HAP-1 (cell line): Measurements from ENCODE around the gene ATXN7L2.
A peak's percentile ranks its signal among the peaks of the same experiment; 100 is the strongest.
"Not testable (repeated sequence)": the region's sequence is repeated elsewhere in the genome, so short reads cannot be mapped to it uniquely, and the experiment has no call there.

Experiments used
- DNase-seq, 2 experiments: peaks; one replicate each; pipeline ENCODE4 v3.0.0-alpha.2; 2016 to 2020; ENCODE audit warnings: low spot score in 2 of 2
- H3K27me3 ChIP-seq: fragments of 250-450 bp; sonication (Bioruptor Pico); 2 replicates; pipeline ENCODE4 v1.5.1; 2020; ENCODE audit warnings: low read depth, mild to moderate bottlenecking, moderate library complexity
- H3K36me3 ChIP-seq: fragments of 250-450 bp; sonication (Bioruptor Pico); replicated peaks from 2 replicates; pipeline ENCODE4 v1.5.1; 2020; ENCODE audit warnings: mild to moderate bottlenecking
- H3K4me1 ChIP-seq: fragments of 250-450 bp; sonication (Bioruptor Pico); 2 replicates; pipeline ENCODE4 v1.5.1; 2020; ENCODE audit warnings: mild to moderate bottlenecking
- H3K4me3 ChIP-seq: fragments of 250-450 bp; sonication (Bioruptor Pico); 2 replicates; pipeline ENCODE4 v1.5.1; 2020; ENCODE audit warnings: mild to moderate bottlenecking, moderate library complexity
- H3K9me3 ChIP-seq: fragments of 250-450 bp; sonication (Bioruptor Pico); 2 replicates; pipeline ENCODE4 v1.5.1; 2020; ENCODE audit warnings: mild to moderate bottlenecking, moderate library complexity
- in situ Hi-C: fragments of 300-500 bp; cut with MboI; formaldehyde crosslinking; loops from 3 replicates; pipeline ENCODE4 v1.14.3; 2020; ENCODE audit warnings: low sequenced_read_pairs, inconsistent platforms, mixed read lengths

ATXN7L2 gene, protein sequence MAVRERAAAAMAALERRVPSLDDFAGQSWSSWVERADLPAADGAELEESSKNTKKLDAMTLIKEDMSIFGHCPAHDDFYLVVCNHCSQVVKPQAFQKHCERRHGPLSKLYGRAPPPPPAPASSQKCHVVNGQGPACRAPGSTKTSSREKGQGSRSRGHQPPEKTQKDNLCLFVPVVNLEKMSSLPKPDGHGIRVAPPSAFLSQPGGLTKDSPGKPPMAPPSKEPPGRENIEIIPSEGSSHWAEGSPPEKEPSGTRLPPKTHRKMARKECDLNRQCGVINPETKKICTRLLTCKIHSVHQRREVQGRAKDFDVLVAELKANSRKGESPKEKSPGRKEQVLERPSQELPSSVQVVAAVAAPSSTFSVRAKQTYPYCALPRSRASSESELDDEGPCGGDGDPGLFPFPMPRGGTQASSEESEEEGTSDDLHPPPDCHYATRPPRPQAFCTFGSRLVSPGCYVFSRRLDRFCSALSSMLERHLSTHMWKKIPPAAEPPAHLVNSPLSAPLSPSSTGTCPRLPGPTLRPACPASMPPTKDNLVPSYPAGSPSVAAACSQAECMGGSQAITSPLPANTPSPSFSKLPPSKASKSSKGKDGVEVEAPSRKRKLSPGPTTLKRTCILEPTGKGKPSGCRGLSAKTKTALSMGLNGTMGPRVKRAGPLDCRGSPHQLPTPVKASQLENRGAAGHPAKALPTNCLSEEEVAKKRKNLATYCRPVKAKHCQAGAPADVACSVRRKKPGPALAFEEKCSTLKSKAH

DNA sequence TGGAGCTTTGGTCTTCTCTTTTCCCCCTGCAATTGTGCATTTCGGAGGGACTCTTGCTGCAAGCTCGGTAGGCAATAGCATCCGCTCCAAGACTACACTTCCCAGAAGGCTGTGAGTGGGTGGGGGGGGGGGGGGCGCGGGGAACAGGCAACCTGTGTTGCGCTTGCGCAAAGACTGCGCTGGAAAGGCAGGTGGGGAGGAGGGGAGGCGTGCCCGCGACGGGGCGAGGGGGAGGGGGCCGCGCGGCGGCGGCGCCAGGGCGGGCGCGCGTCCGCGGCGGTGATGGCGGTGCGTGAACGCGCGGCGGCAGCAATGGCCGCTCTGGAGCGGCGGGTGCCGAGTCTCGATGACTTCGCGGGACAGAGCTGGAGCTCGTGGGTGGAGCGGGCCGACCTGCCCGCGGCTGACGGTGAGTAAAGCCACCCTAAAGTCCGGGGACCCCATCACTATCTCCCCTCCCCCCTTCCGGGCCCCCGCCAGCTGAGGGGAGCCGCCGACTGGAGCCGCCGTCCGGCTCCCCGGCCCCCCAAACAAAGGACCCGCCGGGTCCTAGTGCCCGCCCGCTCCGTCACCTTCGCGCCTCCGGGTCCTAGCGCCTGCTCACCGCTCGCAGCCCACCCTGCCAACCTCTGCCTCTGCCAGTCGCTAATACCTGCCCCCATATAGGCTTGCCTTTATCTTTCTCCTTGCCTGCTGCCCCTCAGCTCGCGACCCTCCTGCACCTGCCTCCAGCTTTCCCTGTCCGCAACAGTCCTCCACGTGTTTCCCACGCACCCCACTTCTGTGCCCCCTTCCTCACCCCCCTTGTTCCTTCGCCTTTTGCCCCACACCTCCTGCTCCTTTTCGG is at the start of gene ATXN7L2:
TSS of gene ATXN7L2 (plus strand) at position 234 of the 847 bp plus-strand sequence. CDS start at position 283, 49 bp downstream.
- H3K27me3 ChIP-seq = no peaks in the 10 kb centered on the region
- H3K4me3 ChIP-seq = peak within 1 kb of the TSS; percentile 99
- H3K36me3 ChIP-seq = no peaks in the 10 kb centered on the region; the same call in 1 of the 2 replicates
- peaks cover 10% of the 10 kb centered on the region for H3K4me1 ChIP-seq
- no peaks in the 10 kb centered on the region for H3K9me3 ChIP-seq
- peak; percentile 88 to 93 for DNase-seq
- in situ Hi-C loops = no loop called here

DNA sequence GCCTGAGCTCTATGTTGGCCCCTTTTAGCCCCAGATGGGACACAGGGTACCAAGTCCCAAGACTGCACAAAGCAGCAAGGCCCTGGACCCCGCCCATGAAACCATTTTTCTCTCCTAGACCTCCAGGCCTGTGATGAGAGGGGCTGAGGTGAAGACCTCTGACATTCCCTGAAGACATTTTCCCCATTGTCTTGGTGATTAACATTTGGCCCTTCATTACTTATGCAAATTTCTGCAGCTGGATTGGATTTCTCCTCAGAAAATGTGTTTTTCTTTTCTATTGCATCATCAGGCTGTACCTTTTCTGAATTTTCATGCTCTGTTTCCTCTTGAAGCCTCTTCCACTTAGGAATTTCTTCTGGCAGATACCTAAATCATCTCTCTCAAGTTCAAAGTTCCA is 49.2 kb upstream of the ATXN7L2 start:
- no peaks in the 10 kb centered on the region for H3K27me3 ChIP-seq
- H3K36me3 ChIP-seq = no peaks in the 10 kb centered on the region
- H3K4me1 ChIP-seq = no peaks in the 10 kb centered on the region
- no peak overlapping the region for H3K4me3 ChIP-seq
- in situ Hi-C loops = no loop called here
- no peak for DNase-seq
- no peaks in the 10 kb centered on the region for H3K9me3 ChIP-seq

DNA sequence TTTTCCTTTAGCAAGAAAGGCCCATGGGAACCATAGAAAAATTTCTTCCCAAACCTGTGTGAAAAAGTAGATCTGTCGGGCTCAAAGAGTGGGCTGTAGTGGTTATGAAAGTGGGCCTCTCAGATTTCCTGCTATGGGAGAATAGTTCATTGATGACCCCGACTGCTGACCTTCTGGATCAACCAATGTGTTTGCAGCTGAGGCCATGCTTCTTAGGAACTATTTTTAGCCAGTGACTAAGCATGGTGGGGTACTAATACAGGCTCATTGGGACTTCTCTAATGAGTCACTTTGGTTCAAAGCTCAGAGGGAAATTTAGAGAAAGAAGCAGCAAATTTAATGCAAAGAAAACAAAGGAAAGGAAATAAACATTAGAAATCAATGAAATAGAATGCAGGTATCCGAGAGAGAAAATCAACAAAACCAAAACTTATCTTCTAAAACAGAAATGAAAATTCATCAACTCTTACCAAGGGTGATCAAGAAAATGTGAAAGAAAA is 44.9 kb upstream of the ATXN7L2 start:
- Histone ChIP-seq H3K27me3 (no peaks in the 10 kb centered on the region), H3K4me3 (no peak overlapping the region), H3K9me3 (no peaks in the 10 kb centered on the region), H3K4me1 (peaks cover 4% of the 10 kb centered on the region), H3K36me3 (no peaks in the 10 kb centered on the region)
- no peak for DNase-seq
- in situ Hi-C loops = no loop called here

DNA sequence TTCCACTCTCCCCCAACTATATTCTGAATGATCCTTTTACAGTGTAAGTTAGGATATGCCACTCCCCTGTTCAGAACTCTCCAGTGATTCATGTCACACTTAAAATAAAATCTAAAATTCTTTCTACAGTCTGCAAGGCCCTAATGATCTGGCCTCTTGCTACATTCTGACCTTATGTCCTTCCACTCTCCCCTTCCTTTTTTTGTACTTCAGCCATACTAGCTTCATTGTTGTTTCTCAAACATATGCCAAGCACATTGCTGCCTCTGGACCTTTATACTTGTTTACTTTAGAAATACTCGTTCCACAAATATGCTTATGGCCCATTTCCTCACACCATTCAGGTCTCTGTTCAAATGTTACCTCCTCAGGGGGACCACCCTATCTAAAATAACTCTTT is 42.6 kb upstream of the ATXN7L2 start:
- H3K27me3 ChIP-seq = no peaks in the 10 kb centered on the region
- peaks cover 4% of the 10 kb centered on the region for H3K4me1 ChIP-seq
- no peaks in the 10 kb centered on the region for H3K9me3 ChIP-seq
- no peak for DNase-seq
- in situ Hi-C loops = no loop called here
- no peaks in the 10 kb centered on the region for H3K36me3 ChIP-seq
- no peak overlapping the region for H3K4me3 ChIP-seq

DNA sequence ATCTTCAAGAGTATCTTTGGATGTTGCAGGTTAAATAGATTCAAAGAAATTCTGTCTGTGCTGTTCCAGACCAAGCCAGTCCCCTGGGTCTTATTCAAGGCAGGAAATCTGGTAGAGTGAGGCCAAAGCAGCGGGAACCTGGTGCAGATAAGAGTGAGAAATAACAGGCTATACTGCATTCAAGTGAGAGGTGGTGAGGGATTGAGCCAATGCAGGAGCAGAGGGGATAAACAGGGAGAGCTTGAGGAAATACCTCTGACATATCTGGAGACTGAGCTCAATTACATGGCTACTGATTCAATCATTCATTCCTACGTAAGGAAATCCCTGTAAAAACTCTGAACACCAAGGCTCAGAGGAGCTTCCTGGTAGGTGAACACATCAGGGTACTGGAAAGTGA is 40.2 kb upstream of the ATXN7L2 start:
- no peaks in the 10 kb centered on the region for H3K9me3 ChIP-seq
- no peaks in the 10 kb centered on the region for H3K36me3 ChIP-seq
- H3K4me3 ChIP-seq = no peak overlapping the region
- no peaks in the 10 kb centered on the region for H3K27me3 ChIP-seq
- in situ Hi-C loops = no loop called here
- DNase-seq = no peak
- peaks cover 4% of the 10 kb centered on the region for H3K4me1 ChIP-seq

DNA sequence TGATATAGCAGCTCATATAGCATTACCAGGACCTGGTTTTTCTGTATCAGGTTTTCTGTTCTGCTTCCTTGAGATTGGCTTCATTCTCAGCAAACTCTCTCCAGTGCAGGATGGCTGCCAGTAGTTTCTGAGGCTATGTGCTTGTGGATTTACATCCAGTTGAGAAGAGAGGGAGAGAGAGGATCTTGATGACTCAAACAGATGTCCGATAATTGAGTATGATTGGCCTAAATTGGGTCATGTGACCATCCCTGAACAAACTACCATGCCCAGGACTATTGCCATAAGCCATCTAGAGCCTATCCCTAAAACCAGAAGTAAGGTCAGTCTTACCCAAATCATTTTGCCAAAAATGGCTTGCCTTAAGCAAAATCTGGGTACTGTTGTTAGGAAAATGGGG is 39.4 kb upstream of the ATXN7L2 start:
- DNase-seq = no peak
- Histone ChIP-seq H3K4me1 (peaks cover 4% of the 10 kb centered on the region), H3K9me3 (no peaks in the 10 kb centered on the region), H3K4me3 (no peak overlapping the region), H3K27me3 (no peaks in the 10 kb centered on the region), H3K36me3 (no peaks in the 10 kb centered on the region)
- in situ Hi-C loops = no loop called here

DNA sequence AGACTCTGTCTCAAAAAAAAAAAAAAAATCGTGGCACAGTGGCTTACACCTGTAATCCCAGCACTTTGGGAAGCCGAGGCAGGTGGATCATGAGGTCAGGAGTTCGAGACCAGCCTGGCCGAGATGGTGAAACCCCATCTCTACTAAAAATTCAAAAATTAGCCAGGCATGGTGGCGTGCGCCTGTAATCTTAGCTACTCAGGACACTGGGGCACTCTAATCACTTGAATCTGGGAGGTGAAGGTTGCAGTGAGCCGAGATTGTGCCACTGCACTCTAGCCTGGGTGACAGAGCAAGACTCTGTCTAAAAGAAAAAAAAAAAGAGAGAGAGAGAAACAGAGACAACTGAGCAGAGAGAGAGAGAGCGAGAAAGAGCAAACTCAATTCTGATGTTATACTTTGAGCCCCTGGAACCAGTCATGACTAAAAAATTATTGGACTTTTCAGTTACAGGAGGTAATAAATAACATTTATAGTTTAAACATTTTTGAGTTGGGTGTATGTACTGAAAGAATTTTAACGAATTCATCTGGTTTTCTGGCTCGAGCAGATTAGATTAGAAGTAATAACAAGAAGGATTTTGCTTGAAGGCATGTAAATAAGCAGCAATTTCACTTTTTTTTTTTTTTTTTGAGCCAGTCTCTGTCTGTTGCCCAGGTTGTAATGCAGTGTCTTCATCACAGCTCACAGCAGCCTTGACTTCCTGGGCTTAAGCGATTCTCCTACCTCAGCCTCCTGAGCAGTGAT is 37.6 kb upstream of the ATXN7L2 start:
- H3K27me3 ChIP-seq, H3K4me1 ChIP-seq, H3K9me3 ChIP-seq, H3K36me3 ChIP-seq, H3K4me3 ChIP-seq, DNase-seq, in situ Hi-C loops: not testable (repeated sequence)

DNA sequence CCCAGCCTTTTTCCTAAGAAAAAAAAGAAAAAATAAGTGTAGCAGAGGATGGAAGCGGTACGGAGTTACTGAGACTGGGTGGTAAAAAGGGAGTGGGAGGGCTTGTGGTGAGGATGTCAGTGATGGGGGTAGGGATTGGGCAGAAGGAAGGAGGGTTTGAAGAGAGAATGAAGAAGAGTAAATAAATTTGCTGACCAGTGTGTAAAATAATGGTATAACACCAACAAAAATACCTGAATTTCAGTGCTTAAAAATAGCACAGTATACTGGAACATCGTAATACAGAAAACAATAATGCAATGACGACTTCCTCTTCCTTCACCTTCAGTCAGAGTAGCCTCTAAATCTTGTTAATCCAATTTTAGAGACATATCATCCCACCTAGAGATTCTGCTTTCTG is 36.2 kb upstream of the ATXN7L2 start:
- Histone ChIP-seq H3K9me3 (no peaks in the 10 kb centered on the region), H3K27me3 (no peaks in the 10 kb centered on the region), H3K36me3 (no peaks in the 10 kb centered on the region), H3K4me3 (no peak overlapping the region), H3K4me1 (peaks cover 2% of the 10 kb centered on the region)
- in situ Hi-C loops = no loop called here
- no peak for DNase-seq

DNA sequence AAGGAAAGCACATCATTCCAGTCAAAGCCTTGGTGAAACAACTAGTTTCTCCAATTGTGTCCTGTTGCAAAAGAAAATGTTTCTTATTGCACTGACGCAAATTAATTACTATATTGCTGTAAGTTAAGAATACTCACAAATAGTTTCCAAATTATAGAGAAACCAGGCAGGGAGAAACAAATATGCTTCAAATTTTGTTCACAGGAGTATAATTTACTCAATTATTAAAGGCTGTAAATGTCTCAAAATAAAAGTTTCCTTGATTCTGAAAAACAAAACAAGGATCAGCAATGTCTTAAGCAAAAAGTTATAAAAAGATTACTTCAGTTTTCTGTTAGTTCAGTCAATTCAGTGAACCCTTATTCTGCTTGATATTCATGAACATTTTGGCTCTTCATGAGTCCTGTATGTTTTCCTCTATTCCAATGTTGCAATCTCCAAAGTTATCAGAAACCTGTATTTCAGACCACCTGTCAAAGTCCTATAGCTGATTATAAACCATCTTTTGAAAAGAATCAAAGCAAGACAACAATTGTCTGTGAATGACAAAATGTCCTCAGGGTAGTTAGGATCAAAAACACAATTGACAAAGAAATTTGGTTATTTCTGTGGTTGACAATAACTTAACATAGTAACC is 29.1 kb upstream of the ATXN7L2 start:
- Histone ChIP-seq H3K4me1 (no peaks in the 10 kb centered on the region), H3K36me3 (no peaks in the 10 kb centered on the region), H3K4me3 (no peak overlapping the region), H3K9me3 (no peaks in the 10 kb centered on the region), H3K27me3 (no peaks in the 10 kb centered on the region)
- in situ Hi-C loops = no loop called here
- DNase-seq = no peak

DNA sequence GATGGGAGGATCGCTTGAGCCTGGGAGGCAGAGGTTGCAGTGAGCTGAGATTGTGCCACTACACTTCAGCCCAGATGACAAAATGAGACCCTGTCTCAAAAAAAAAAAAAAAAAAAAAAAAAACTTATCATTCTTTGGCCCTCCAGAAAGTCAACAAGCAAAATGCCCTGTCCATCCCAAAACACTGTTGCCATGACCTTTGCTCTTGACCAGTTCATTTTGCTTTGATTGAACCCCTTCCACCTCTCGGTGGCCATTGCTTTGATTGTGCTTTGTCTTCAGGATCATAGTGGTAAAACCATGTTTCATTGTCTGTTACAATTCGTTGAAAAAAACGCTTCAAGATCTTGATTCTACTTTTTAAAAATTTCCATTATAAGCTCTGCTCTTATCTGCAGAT is 25.9 kb upstream of the ATXN7L2 start:
- no peak for DNase-seq
- H3K36me3 ChIP-seq = no peaks in the 10 kb centered on the region
- in situ Hi-C loops = no loop called here
- H3K4me1 ChIP-seq = no peaks in the 10 kb centered on the region
- no peaks in the 10 kb centered on the region for H3K27me3 ChIP-seq
- no peaks in the 10 kb centered on the region for H3K9me3 ChIP-seq
- H3K4me3 ChIP-seq = no peak overlapping the region

DNA sequence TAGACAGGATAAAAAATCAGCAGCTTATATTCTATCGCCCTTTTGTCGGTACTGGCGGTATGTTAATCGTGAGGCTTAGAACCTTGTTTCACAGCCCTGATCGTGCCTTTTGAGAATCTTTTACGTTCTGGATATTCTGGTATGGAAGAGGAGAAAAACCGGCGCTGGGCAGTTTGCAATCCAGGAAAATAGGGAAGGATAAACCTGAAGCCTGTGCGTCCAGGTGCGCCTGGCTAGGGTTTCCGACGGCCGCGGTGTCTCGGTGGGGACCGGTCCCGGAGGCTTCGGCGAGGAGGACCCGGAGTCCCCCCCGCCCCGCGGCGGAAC is 17.6 kb upstream of the ATXN7L2 start:
- peak overlapping the region; percentile 43 for H3K4me3 ChIP-seq
- in situ Hi-C loops = no loop called here
- H3K36me3 ChIP-seq = no peaks in the 10 kb centered on the region
- H3K27me3 ChIP-seq = no peaks in the 10 kb centered on the region; the same call in none of the 2 replicates
- H3K9me3 ChIP-seq = no peaks in the 10 kb centered on the region
- DNase-seq = peak in 1 of 2 experiments; percentile 47
- H3K4me1 ChIP-seq = peaks cover 31% of the 10 kb centered on the region

DNA sequence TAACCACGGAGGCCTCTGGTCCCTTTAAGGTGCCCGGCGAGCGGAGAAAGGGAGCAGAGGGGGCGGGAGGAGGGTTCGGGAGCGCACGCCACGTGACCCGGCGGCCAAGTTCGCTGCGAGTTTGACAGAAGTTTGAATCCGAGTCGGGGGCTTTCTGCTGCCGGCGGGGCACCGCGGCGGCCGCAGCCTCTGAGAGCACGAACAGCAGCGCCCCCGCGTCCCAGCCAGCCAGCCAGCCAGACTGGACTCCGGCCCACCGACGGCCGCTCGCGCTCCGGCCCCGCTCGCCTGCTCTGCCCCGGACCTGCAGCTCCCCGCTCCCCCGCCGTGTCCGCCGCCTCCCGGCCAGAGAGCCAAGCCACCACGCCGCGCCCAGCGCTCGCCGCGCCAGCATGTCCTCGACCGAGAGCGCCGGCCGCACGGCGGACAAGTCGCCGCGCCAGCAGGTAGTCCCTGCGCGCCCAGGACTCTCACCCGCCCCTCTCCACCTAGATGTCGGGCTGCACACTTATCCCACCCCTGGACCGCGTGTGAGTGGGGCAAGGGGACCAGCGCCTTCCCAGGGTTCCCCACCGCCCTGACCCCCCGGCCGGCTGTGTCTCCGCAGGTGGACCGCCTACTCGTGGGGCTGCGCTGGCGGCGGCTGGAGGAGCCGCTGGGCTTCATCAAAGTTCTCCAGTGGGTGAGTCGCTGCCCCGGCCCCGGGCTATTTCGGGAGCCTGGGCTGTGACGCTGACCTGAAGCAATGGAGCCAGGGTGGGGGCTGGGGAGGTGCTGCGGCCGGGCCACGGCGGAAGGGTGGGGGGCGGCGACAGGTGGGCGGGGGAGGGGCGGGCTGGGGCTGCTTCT is 17.0 kb upstream of the ATXN7L2 start, which contains the start of gene SYPL2:
TSS of gene SYPL2 (plus strand) at position 95 of the 849 bp plus-strand sequence. CDS start at position 393, 298 bp downstream.
- no peaks in the 10 kb centered on the region; the same call in none of the 2 replicates for H3K27me3 ChIP-seq
- peak; percentile 69 to 90 for DNase-seq
- no peaks in the 10 kb centered on the region for H3K9me3 ChIP-seq
- H3K36me3 ChIP-seq = no peaks in the 10 kb centered on the region
- peak within 1 kb of the TSS; percentile 43 for H3K4me3 ChIP-seq
- in situ Hi-C loops = no loop called here
- peaks cover 31% of the 10 kb centered on the region for H3K4me1 ChIP-seq
